H1 (cell line): Measurements from ENCODE around the gene RHO. TPM values are rescaled to one million over a fixed set of nuclear protein-coding genes. Genes with fewer than 3 reads are reported as not detected.

Experiments
- CTCF ChIA-PET: fragments of 300-600 bp; sonication (Branson Sonifier 250); formaldehyde crosslinking; loops from one replicate; lab custom pipeline; 2021; ENCODE audit not compliant: partially characterized antibody; lab: Charles Lee
- POLR2A ChIA-PET: fragments of 300-600 bp; sonication (Branson Sonifier 250); formaldehyde crosslinking; loops from one replicate; lab custom pipeline; 2021; ENCODE audit warnings: inconsistent platforms; ENCODE audit not compliant: partially characterized antibody; lab: Charles Lee
- DNase-seq, 2 experiments: peaks; one replicate each; pipeline versions ENCODE4 v3.0.0 to v3.0.0-alpha.2; 2010 to 2022; ENCODE audit warnings: low spot score in 2 of 2, low read depth in 1 of 2, mixed read lengths in 1 of 2
- FAIRE-seq: peaks from 2 replicates; lab custom pipeline; 2011; peaks lifted over from hg19 to GRCh38; lab: Jason Lieb, UNC
- H2AFZ ChIP-seq: 2 replicates; pipeline ENCODE4 v1.8.1; 2012; ENCODE audit warnings: low read length, inconsistent platforms
- H2AK5ac ChIP-seq: 2 replicates; pipeline ENCODE4 v1.6.1; 2013; ENCODE audit warnings: low read depth, low read length
- H2BK120ac ChIP-seq: replicated peaks from 2 replicates; pipeline ENCODE3; 2013; ENCODE audit warnings: low read depth, low read length, inconsistent platforms
- H2BK12ac ChIP-seq: 2 replicates; pipeline ENCODE4 v1.6.1; 2013; ENCODE audit warnings: low read depth, low read length
- H2BK15ac ChIP-seq: 2 replicates; pipeline ENCODE4 v1.6.1; 2013; ENCODE audit warnings: low read length
- H2BK20ac ChIP-seq: 2 replicates; pipeline ENCODE4 v1.6.1; 2013; ENCODE audit warnings: low read length
- H2BK5ac ChIP-seq: 2 replicates; pipeline ENCODE4 v1.6.1; 2013; ENCODE audit warnings: low read depth, low read length
- H3K14ac ChIP-seq: 2 replicates; pipeline ENCODE4 v1.6.1; 2013; ENCODE audit warnings: inconsistent platforms; ENCODE audit not compliant: insufficient read length
- H3K18ac ChIP-seq: 2 replicates; pipeline ENCODE4 v1.6.1; 2013; ENCODE audit warnings: low read length; ENCODE audit errors: extremely low read depth
- H3K23ac ChIP-seq: 2 replicates; pipeline ENCODE4 v1.6.1; 2013; ENCODE audit warnings: inconsistent platforms; ENCODE audit not compliant: insufficient read length
- H3K23me2 ChIP-seq: 2 replicates; pipeline ENCODE4 v1.6.1; 2013; ENCODE audit warnings: low read depth, low read length
- H3K27ac ChIP-seq: 2 replicates; pipeline ENCODE4 v1.6.1; 2011; ENCODE audit warnings: low read depth, low read length, inconsistent platforms
- H3K27me3 ChIP-seq, 4 experiments: replicated peaks in 1 of 4; 1 replicate in 1 of 4; 2 replicates in 3 of 4; pipeline versions ENCODE4 v1.6.1 to v1.8.1; 2011 to 2013; ENCODE audit warnings: low read length in 3 of 4, mild to moderate bottlenecking in 3 of 4, inconsistent platforms in 2 of 4, mixed read lengths in 2 of 4, moderate library complexity in 1 of 4; ENCODE audit not compliant: control insufficient read depth in 3 of 4, insufficient read depth in 3 of 4; ENCODE audit errors: extremely low read depth in 1 of 4
- H3K36me3 ChIP-seq, 4 experiments: 2 replicates each; pipeline versions ENCODE4 v1.6.1 to v1.8.1; 2011 to 2013; ENCODE audit warnings: mild to moderate bottlenecking in 4 of 4, low read length in 3 of 4, moderate library complexity in 2 of 4, control low read depth in 1 of 4, inconsistent platforms in 1 of 4; ENCODE audit not compliant: insufficient read depth in 4 of 4, control insufficient read depth in 2 of 4
- H3K4ac ChIP-seq: replicated peaks from 2 replicates; pipeline ENCODE3; 2013; ENCODE audit warnings: low read length, low read depth, mixed read lengths, inconsistent platforms; ENCODE audit not compliant: insufficient read length
- H3K4me1 ChIP-seq, 4 experiments: replicated peaks in 1 of 4; 1 replicate in 1 of 4; 2 replicates in 3 of 4; pipeline versions ENCODE4 v1.6.1 to v1.8.1; 2011 to 2013; ENCODE audit warnings: low read length in 3 of 4, inconsistent platforms in 2 of 4, mixed read lengths in 1 of 4; ENCODE audit not compliant: insufficient read depth in 4 of 4, control insufficient read depth in 3 of 4
- H3K4me2 ChIP-seq, 2 experiments: 2 replicates each; pipeline versions ENCODE4 v1.6.1 to v1.8.1; 2011 to 2013; ENCODE audit warnings: low read depth in 2 of 2, low read length in 2 of 2, control low read depth in 1 of 2, inconsistent platforms in 1 of 2, mild to moderate bottlenecking in 1 of 2; ENCODE audit not compliant: insufficient read depth in 1 of 2
- H3K4me3 ChIP-seq, 4 experiments: fragments of 200-600, 300-600 bp in 1 of 4; sonication (generic), shearing (Covaris generic), sonication (Bioruptor Twin) in 1 of 4; 2 replicates each; pipeline versions ENCODE4 v1.5.1 to v1.8.1; 2011 to 2016; ENCODE audit warnings: low read length in 4 of 4, low read depth in 3 of 4, control low read depth in 2 of 4, inconsistent platforms in 2 of 4, mild to moderate bottlenecking in 2 of 4, mixed read lengths in 1 of 4, moderate library complexity in 1 of 4; ENCODE audit not compliant: insufficient read depth in 2 of 4; ENCODE audit errors: extremely low read depth in 1 of 4
- H3K56ac ChIP-seq: replicated peaks from 2 replicates; pipeline ENCODE3; 2013; ENCODE audit warnings: low read depth, mild to moderate bottlenecking, mixed read lengths, low read length, inconsistent platforms; ENCODE audit not compliant: insufficient read length
- H3K79me1 ChIP-seq: 2 replicates; pipeline ENCODE4 v1.6.1; 2013; ENCODE audit warnings: low read depth, low read length, control low read depth
- H3K79me2 ChIP-seq, 2 experiments: 2 replicates each; pipeline versions ENCODE4 v1.6.1 to v1.8.1; 2012 to 2013; ENCODE audit warnings: low read length in 2 of 2, mild to moderate bottlenecking in 2 of 2, inconsistent platforms in 1 of 2; ENCODE audit not compliant: insufficient read depth in 2 of 2, control insufficient read depth in 1 of 2
- H3K9ac ChIP-seq, 4 experiments: replicated peaks in 1 of 4; 1 replicate in 1 of 4; 2 replicates in 3 of 4; pipeline versions ENCODE4 v1.6.1 to v1.8.1; 2011 to 2013; ENCODE audit warnings: low read depth in 3 of 4, low read length in 3 of 4, control low read depth in 2 of 4, mild to moderate bottlenecking in 2 of 4, moderate library complexity in 2 of 4, inconsistent platforms in 1 of 4; ENCODE audit errors: extremely low read depth in 1 of 4
- H3K9me3 ChIP-seq, 2 experiments: 2 replicates each; pipeline versions ENCODE4 v1.6.1 to v1.8.1; 2012 to 2013; ENCODE audit warnings: mild to moderate bottlenecking in 2 of 2, moderate library complexity in 2 of 2, control low read depth in 1 of 2, inconsistent platforms in 1 of 2, low read depth in 1 of 2, low read length in 1 of 2, mixed read lengths in 1 of 2; ENCODE audit not compliant: insufficient read depth in 2 of 2
- H4K20me1 ChIP-seq, 2 experiments: replicated peaks in 1 of 2; 2 replicates each; pipeline versions ENCODE3 to v1.8.1; 2011 to 2013; ENCODE audit warnings: inconsistent platforms in 2 of 2, low read length in 2 of 2, mild to moderate bottlenecking in 1 of 2; ENCODE audit not compliant: insufficient read depth in 2 of 2, control insufficient read depth in 1 of 2
- H4K5ac ChIP-seq: 2 replicates; pipeline ENCODE4 v1.6.1; 2013; ENCODE audit warnings: low read length, low read depth, mixed read lengths, inconsistent platforms; ENCODE audit not compliant: insufficient read length
- H4K8ac ChIP-seq: 2 replicates; pipeline ENCODE4 v1.8.0; 2013; ENCODE audit warnings: mild to moderate bottlenecking, moderate library complexity, low read length, inconsistent platforms; ENCODE audit not compliant: insufficient read depth; ENCODE audit errors: extremely low read depth
- H4K91ac ChIP-seq: replicated peaks from 2 replicates; pipeline ENCODE3; 2013; ENCODE audit warnings: low read length, mixed read lengths, inconsistent platforms; ENCODE audit not compliant: insufficient read length
- NANOG ChIP-seq: IDR thresholded peaks from 2 replicates; pipeline ENCODE4 v1.6.1; 2011; ENCODE audit warnings: low read length, low read depth, mild to moderate bottlenecking, inconsistent platforms; ENCODE audit not compliant: insufficient read depth, poor library complexity, severe bottlenecking
- WGBS, 2 experiments: shearing (Covaris generic) in 1 of 2; methylation state at CpG; one replicate each; pipeline versions ENCODE4 v1.1.6 to v1.1.7; 2013 to 2015; ENCODE audit warnings: low lambda C conversion rate in 2 of 2, mixed read lengths in 2 of 2, inconsistent platforms in 1 of 2, low coverage in 1 of 2, missing lambda C conversion rate in 1 of 2; ENCODE audit not compliant: insufficient replicate concordance in 2 of 2, insufficient coverage in 1 of 2, insufficient read length in 1 of 2; ENCODE audit errors: extremely low coverage in 1 of 2, missing lambda C conversion rate in 1 of 2; 5-methylcytosine and 5-hydroxymethylcytosine counted together
- polyA plus RNA-seq, 7 experiments: library from polyadenylated mRNA; depleted of rRNA in 3 of 7; stranded (reverse) in 5 of 7; unstranded in 2 of 7; fragments of >200 nt in 5 of 7; fragments of 200-250 nt in 2 of 7; gene quantifications; 1 replicate in 5 of 7; 2 replicates in 1 of 7; 4 replicates in 1 of 7; pipeline versions ENCODE4 v1.2.1 to v1.2.3, GENCODE V29; 2011 to 2013; ENCODE audit warnings: missing spikeins in 2 of 7, mixed read lengths in 2 of 7
- total RNA-seq: library from RNA; stranded (reverse); fragmentation: NEBNext Ultra II Directional; extraction: Animal tissue kit (Norgen Biotek cat#: 25700); gene quantifications from 2 replicates; pipeline ENCODE4 v1.2.1, GENCODE V29; 2021

The RHO gene
- total and polyA plus RNA-seq, 2 of the 8 experiments (the other 6 are each of a cell fraction or from before 2014, with no cell fraction given) = not detected

DNA sequence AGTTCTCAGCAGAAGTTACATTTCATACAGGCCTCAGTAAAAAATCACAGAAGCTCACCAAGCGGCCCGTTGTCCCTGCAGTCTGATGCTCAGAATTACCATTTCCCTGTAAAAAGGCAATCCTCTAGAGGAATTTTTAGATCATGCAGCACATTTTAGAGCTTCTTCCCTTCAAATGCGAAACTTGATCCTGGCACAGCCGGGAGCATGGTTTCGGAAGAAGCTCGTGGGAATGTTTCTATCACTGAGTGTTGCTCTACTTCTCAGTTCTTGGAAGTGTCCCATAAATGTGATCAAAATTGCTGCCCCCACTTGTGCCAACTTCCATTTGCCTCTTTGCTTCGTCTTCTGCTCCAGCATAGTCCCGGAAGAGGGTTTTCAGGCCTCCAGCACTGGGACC lies 10.8 kb downstream of the RHO start:
- no peaks in the 10 kb centered on the region for H4K20me1 ChIP-seq
- ChIA-PET POLR2A (no interaction called here), CTCF (interaction anchor here (1.0 to 2.1 kb wide), 4 partner anchors 8 to 15 kb away, joined by 4 to 7 read pairs (median 5); partner anchors contain the start of gene RHO)
- H3K18ac ChIP-seq = peak overlapping the region; percentile 5; the same call in 1 of the 2 replicates
- H4K91ac ChIP-seq = peak overlapping the region; percentile 75
- H4K8ac ChIP-seq = no peak overlapping the region; the same call in 1 of the 2 replicates
- no peak overlapping the region; a peak in 1 of 4 replicates for H3K4me2 ChIP-seq
- no peak overlapping the region for H2BK120ac ChIP-seq
- no peak overlapping the region for H2BK5ac ChIP-seq
- H3K4me3 ChIP-seq = no peak overlapping the region
- H3K27ac ChIP-seq = no peak overlapping the region
- H2AK5ac ChIP-seq = 0 out of 2 replicates have a peak overlapping the region, but pooled peaks have one; percentile 5
- H3K79me2 ChIP-seq = no peaks in the 10 kb centered on the region
- no peak for FAIRE-seq
- H3K23ac ChIP-seq = no peak overlapping the region
- DNase-seq = no peak
- H3K14ac ChIP-seq = no peak overlapping the region
- H3K27me3 ChIP-seq = no peaks in the 10 kb centered on the region
- H3K9ac ChIP-seq = no peak overlapping the region
- H4K5ac ChIP-seq = no peak overlapping the region
- WGBS, 2 experiments = 75% methylated on average over 8 of the region's 8 CpGs; no CpG with 5 or more reads in 1 of the 2 experiments
- no peak overlapping the region for H3K56ac ChIP-seq
- H3K23me2 ChIP-seq = no peaks in the 10 kb centered on the region
- peaks cover 8 to 19% (median 10%) of the 10 kb centered on the region in 4 experiments for H3K4me1 ChIP-seq
- H2BK12ac ChIP-seq = 0 out of 2 replicates have a peak overlapping the region, but pooled peaks have one; percentile 29
- no peak for TF ChIP-seq NANOG
- H3K4ac ChIP-seq = no peak overlapping the region
- no peaks in the 10 kb centered on the region for H3K79me1 ChIP-seq
- no peaks in the 10 kb centered on the region for H3K9me3 ChIP-seq
- H2BK15ac ChIP-seq = no peak overlapping the region
- no peak overlapping the region for H2BK20ac ChIP-seq
- H3K36me3 ChIP-seq = no peaks in the 10 kb centered on the region
- peak overlapping the region; percentile 45 for H2AFZ ChIP-seq
